Measurements from ENCODE around the gene MAP2K2.

DNA sequence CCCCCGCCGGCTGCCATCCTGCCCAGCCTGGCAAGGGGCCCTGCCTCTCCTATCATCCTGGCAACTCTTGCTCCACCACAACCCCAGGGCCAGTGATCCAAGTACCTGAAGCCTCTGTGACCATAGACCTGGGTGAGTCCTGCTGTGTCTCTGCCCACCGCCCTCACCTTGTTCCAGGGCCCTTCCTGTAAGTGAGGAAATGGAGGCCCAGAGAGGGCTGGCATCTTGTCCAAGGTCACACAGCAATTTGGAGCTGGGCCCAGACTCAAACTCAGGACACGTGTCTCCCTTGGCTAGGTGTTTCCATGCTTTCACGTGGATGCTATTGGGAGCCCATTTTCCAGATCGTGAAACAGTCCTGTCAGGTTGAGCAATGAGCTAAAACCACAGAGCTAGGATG, 33.2 kb upstream of the MAP2K2 start:
- TF ChIP-seq POLR2A (IDR thresholded peaks at IDR 0.05) (no peak), CTCF (IDR thresholded peaks at IDR 0.05) (no peak)

All from adrenal gland (tissue), 5 donors.